PFSK-1 (cell line): ENCODE results near the gene RFK.

Source experiments
- FOXP2 ChIP-seq: optimal IDR thresholded peaks from 2 replicates; pipeline ENCODE3; 2011; ENCODE audit warnings: borderline replicate concordance, control low read depth, inconsistent platforms; ENCODE audit not compliant: insufficient read depth; ENCODE audit errors: extremely low read length, extremely low read depth
- POLR2AphosphoS5 ChIP-seq: IDR thresholded peaks from 2 replicates; pipeline ENCODE4 v1.6.1; 2012; ENCODE audit warnings: low read depth, mild to moderate bottlenecking, control low read depth, low read length, moderate library complexity
- REST ChIP-seq, 2 experiments: IDR thresholded peaks; 2 replicates each; pipeline versions ENCODE4 v1.6.1 to v1.8.0; 2011 to 2012; ENCODE audit warnings: low read depth in 2 of 2, low read length in 2 of 2, control low read depth in 1 of 2, inconsistent platforms in 1 of 2, mild to moderate bottlenecking in 1 of 2, moderate library complexity in 1 of 2; ENCODE audit not compliant: insufficient read depth in 1 of 2
- SIN3A ChIP-seq: IDR thresholded peaks from 2 replicates; pipeline ENCODE4 v1.6.1; 2012; ENCODE audit warnings: mild to moderate bottlenecking, low read length, moderate library complexity, borderline replicate concordance; ENCODE audit not compliant: insufficient read depth
- TAF1 ChIP-seq: IDR thresholded peaks from 2 replicates; pipeline ENCODE4 v1.6.1; 2012; ENCODE audit warnings: low read length, control low read depth, borderline replicate concordance; ENCODE audit not compliant: insufficient read depth

Gene RFK

GRCh38 chr9:76370396-76371023 is 23.7 kb downstream of the RFK start:
- TF ChIP-seq SIN3A: no peak
- no peak for TF ChIP-seq POLR2AphosphoS5
- no peak for TF ChIP-seq FOXP2
- no peak for TF ChIP-seq REST (IDR thresholded peaks at IDR 0.05; ENCODE audit: insufficient read depth in 1 of 2, low read depth in 2 of 2, low read length in 2 of 2)
- TF ChIP-seq TAF1: no peak

GRCh38 chr9:76369583-76369982 is 24.6 kb downstream of the RFK start:
- TF ChIP-seq REST (IDR thresholded peaks at IDR 0.05; ENCODE audit: insufficient read depth in 1 of 2, low read depth in 2 of 2, low read length in 2 of 2): no peak
- no peak for TF ChIP-seq POLR2AphosphoS5
- no peak for TF ChIP-seq FOXP2
- no peak for TF ChIP-seq TAF1
- TF ChIP-seq SIN3A: no peak

- TF ChIP-seq FOXP2 (no peak), SIN3A (no peak), POLR2AphosphoS5 (no peak), REST (IDR thresholded peaks at IDR 0.05; ENCODE audit: insufficient read depth in 1 of 2, low read depth in 2 of 2, low read length in 2 of 2) (no peak), TAF1 (no peak)
Measured at GRCh38 chr9:76366275-76366674, 28.0 kb downstream of the RFK start.

GRCh38 chr9:76365028-76365427 is 29.2 kb downstream of the RFK start:
- TF ChIP-seq SIN3A: no peak
- no peak for TF ChIP-seq FOXP2
- no peak for TF ChIP-seq POLR2AphosphoS5
- TF ChIP-seq REST (IDR thresholded peaks at IDR 0.05; ENCODE audit: insufficient read depth in 1 of 2, low read depth in 2 of 2, low read length in 2 of 2): no peak
- no peak for TF ChIP-seq TAF1

GRCh38 chr9:76363032-76363395 is 31.2 kb downstream of the RFK start:
- TF ChIP-seq SIN3A (no peak), REST (IDR thresholded peaks at IDR 0.05; ENCODE audit: insufficient read depth in 1 of 2, low read depth in 2 of 2, low read length in 2 of 2) (no peak), POLR2AphosphoS5 (no peak), FOXP2 (no peak)
